Endodermal cell (in vitro differentiated cells): ENCODE data around the gene SEMA5B. TPM values are rescaled to one million over a fixed set of nuclear protein-coding genes. Genes with fewer than 3 reads are reported as not detected.

Experiments
- DNase-seq: peaks from one replicate; pipeline ENCODE4 v3.0.0-alpha.2; 2017
- H3K27ac ChIP-seq: 2 replicates; pipeline ENCODE4 v1.5.1; 2013; ENCODE audit warnings: mild to moderate bottlenecking, low read depth, low read length, moderate library complexity
- H3K27me3 ChIP-seq: 2 replicates; pipeline ENCODE4 v1.6.1; 2013; ENCODE audit warnings: mild to moderate bottlenecking, low read length, moderate library complexity; ENCODE audit not compliant: insufficient read depth, control insufficient read depth, poor library complexity, severe bottlenecking
- H3K36me3 ChIP-seq: 2 replicates; pipeline ENCODE4 v1.7.0; 2013; ENCODE audit warnings: mild to moderate bottlenecking, low read length, moderate library complexity; ENCODE audit not compliant: control insufficient read depth, insufficient read depth
- H3K4me1 ChIP-seq: one replicate; pipeline ENCODE4 v1.7.0; 2013; ENCODE audit warnings: low read length; ENCODE audit not compliant: control insufficient read depth, insufficient read depth
- H3K4me3 ChIP-seq: 2 replicates; pipeline ENCODE4 v1.5.1; 2013; ENCODE audit warnings: mild to moderate bottlenecking, low read length, moderate library complexity
- H3K9ac ChIP-seq: 2 replicates; pipeline ENCODE4 v1.6.1; 2013; ENCODE audit warnings: mild to moderate bottlenecking, low read length, moderate library complexity; ENCODE audit not compliant: poor library complexity, severe bottlenecking; ENCODE audit errors: extremely low read depth
- H3K9me3 ChIP-seq: 2 replicates; pipeline ENCODE4 v1.6.1; 2013; ENCODE audit warnings: mild to moderate bottlenecking, low read length, moderate library complexity; ENCODE audit not compliant: control insufficient read depth
- H3K27ac Mint-ChIP-seq: 2 replicates; pipeline ENCODE4 v1.8.0; 2020; ENCODE audit warnings: mixed read lengths
- H3K27me3 Mint-ChIP-seq: 2 replicates; pipeline ENCODE4 v1.8.0; 2021; ENCODE audit warnings: mild to moderate bottlenecking, mixed read lengths; ENCODE audit not compliant: insufficient read depth
- H3K36me3 Mint-ChIP-seq: 2 replicates; pipeline ENCODE4 v1.8.0; 2020; ENCODE audit warnings: low read depth, mixed read lengths
- H3K4me1 Mint-ChIP-seq: 2 replicates; pipeline ENCODE4 v1.8.0; 2020; ENCODE audit warnings: mixed read lengths
- H3K4me3 Mint-ChIP-seq: 2 replicates; pipeline ENCODE4 v1.8.0; 2020; ENCODE audit warnings: mild to moderate bottlenecking, moderate library complexity, mixed read lengths
- H3K9me3 Mint-ChIP-seq: 2 replicates; pipeline ENCODE4 v1.8.0; 2020; ENCODE audit warnings: mild to moderate bottlenecking, mixed read lengths
- WGBS, 2 experiments: methylation state at CpG; one replicate each; pipeline versions ENCODE4 v1.1.5 to v1.1.7; 2013; ENCODE audit warnings: missing lambda C conversion rate in 2 of 2, mixed read lengths in 1 of 2; ENCODE audit not compliant: insufficient coverage in 1 of 2, insufficient read length in 1 of 2; 5-methylcytosine and 5-hydroxymethylcytosine counted together
- total RNA-seq, 2 donors: library from RNA; stranded (reverse); fragmentation: NEBNext Ultra II Directional in 1 of 2; extraction: Animal tissue kit (Norgen Biotek cat#: 25700) in 1 of 2; gene quantifications; 2 replicates in 1 of 2; 3 replicates in 1 of 2; pipeline ENCODE4 v1.2.1, GENCODE V29; 2021
- TF ChIP-seq, protein P1 (sequence below): fragments of 200-600 bp; sonication (generic); conservative IDR thresholded peaks from 2 replicates; pipeline ENCODE4 v1.5.0; 2021; ENCODE audit warnings: antibody characterized with exemption, mild to moderate bottlenecking

SEMA5B gene
- total RNA-seq, 2 donors from 2014 or later, result 37.3 to 45.8 TPM

DNA sequence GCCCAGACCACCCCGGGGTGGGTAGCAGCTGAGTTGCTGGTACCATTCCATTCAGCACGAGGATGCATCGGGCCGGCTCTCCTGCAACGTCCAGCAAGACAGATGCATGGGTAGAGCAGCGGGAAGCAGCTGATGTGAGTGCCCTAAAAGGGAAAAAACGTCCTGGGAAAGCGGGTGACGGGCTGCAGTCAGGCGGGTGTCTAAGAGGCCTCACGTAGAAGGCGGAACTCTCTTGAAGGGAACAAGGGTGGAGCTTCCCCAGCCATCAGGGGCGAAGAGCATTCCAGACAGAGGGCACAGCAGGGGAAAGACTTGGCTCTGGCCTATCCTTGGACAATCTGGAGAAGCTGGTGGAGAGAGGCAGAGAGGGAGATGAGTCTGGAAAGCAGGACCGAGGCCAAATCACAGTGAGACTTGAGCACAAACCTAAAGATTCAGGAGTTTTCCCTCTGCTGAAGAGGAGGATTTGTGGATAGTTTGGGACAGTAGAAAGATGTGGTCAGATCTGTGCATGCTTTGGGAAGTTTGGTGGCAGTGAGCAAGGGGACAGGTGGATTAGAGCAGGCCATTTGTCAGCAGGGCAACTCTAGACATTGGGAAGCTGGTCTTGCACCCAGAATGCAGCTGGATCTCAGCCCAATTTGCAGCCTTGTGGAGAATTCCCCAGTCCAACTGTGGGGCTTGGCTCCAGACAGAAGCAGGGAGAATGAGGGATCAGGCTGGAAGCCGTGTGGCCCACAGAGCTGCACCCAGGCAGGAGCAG is 70.7 kb downstream of the SEMA5B start:
- no peaks in the 10 kb centered on the region for H3K9me3 Mint-ChIP-seq
- Histone ChIP-seq H3K4me1 (peaks cover 9% of the 10 kb centered on the region), H3K9ac (no peak overlapping the region), H3K27ac (no peak overlapping the region), H3K9me3 (no peaks in the 10 kb centered on the region), H3K27me3 (no peaks in the 10 kb centered on the region), H3K36me3 (no peaks in the 10 kb centered on the region), H3K4me3 (no peak overlapping the region)
- H3K27ac Mint-ChIP-seq, result no peak overlapping the region
- H3K4me1 Mint-ChIP-seq, result peaks cover 19% of the 10 kb centered on the region
- peak; percentile 57 for DNase-seq
- no peak overlapping the region for H3K4me3 Mint-ChIP-seq
- 87 to 90% methylated on average over 15 of the region's 15 CpGs for WGBS, 2 experiments
- no peaks in the 10 kb centered on the region for H3K27me3 Mint-ChIP-seq
- peaks cover 29% of the 10 kb centered on the region for H3K36me3 Mint-ChIP-seq
- TF ChIP-seq, protein P1, sequence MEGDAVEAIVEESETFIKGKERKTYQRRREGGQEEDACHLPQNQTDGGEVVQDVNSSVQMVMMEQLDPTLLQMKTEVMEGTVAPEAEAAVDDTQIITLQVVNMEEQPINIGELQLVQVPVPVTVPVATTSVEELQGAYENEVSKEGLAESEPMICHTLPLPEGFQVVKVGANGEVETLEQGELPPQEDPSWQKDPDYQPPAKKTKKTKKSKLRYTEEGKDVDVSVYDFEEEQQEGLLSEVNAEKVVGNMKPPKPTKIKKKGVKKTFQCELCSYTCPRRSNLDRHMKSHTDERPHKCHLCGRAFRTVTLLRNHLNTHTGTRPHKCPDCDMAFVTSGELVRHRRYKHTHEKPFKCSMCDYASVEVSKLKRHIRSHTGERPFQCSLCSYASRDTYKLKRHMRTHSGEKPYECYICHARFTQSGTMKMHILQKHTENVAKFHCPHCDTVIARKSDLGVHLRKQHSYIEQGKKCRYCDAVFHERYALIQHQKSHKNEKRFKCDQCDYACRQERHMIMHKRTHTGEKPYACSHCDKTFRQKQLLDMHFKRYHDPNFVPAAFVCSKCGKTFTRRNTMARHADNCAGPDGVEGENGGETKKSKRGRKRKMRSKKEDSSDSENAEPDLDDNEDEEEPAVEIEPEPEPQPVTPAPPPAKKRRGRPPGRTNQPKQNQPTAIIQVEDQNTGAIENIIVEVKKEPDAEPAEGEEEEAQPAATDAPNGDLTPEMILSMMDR, result no peak

DNA sequence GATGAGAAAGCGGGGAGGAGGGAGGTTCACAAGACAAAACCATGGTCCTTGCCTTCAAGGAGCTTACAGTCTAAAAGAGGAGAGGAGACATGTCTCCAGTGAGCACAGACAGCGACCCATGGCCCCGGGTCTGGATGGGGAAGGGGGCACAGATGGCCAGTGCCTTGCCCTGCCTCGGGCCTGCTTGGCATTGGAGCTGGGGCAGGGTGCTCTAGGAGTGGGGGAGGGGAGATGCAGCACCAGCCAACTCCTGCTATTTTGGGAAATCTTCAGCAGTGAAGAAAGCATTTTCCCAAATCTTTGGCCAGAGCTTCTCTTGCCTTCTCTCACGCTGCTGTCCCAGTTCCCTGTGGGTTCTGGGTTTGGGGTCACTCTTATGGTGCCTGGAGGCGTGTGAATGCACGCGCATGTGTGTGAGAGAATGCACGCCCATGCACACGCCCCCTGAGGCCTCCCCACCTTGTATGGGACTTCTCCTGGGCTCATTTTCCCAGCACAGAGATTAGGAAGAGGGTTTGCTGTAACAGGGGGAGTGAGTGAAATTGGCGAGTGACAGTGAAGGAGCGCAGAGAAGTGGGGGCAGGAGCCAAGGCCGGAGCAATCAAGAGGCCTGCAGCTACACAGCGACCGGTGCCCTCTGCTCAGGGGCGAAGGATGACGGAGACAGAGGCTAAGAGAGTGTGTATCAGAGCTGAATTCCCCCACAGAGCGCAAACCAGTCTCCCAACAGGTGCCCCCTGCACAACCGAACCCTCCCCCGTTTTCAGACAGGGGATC is 71.5 kb downstream of the SEMA5B start:
- H3K36me3 ChIP-seq, result no peaks in the 10 kb centered on the region
- peaks cover 2% of the 10 kb centered on the region for H3K9me3 ChIP-seq
- Mint-ChIP-seq H3K4me3 (no peak overlapping the region), H3K36me3 (peaks cover 27% of the 10 kb centered on the region), H3K27ac (no peak overlapping the region), H3K27me3 (no peaks in the 10 kb centered on the region), H3K4me1 (peaks cover 19% of the 10 kb centered on the region), H3K9me3 (peaks cover 3% of the 10 kb centered on the region)
- no peak overlapping the region for H3K4me3 ChIP-seq
- no peaks in the 10 kb centered on the region for H3K27me3 ChIP-seq
- TF ChIP-seq, protein P1, result no peak
- H3K27ac ChIP-seq, result no peak overlapping the region
- H3K4me1 ChIP-seq, result peaks cover 9% of the 10 kb centered on the region
- no peak overlapping the region for H3K9ac ChIP-seq
- no peak for DNase-seq
- 90 to 94% methylated on average over 16 to 20 of the region's 20 CpGs for WGBS, 2 experiments

DNA sequence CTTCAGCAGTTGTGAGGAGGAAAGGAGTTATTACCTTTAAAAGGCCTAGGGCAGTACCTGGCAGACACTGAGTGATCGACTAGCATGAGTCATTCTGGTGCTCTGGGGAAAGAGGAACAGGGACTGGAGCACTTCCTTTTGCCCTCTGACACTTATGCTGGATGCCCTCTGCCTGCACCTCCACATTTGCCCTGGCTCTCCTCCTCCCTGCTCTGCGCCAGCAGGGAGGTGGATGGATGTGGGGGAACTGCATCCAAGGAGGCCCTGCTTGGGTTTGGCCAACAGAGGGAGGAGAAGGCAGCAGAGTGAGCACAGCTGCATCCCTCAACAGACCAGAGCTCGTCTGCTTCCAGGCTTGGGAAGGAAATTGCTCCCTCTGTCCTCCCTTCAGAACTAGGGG is 75.0 kb downstream of the SEMA5B start:
- Histone ChIP-seq H3K4me3 (no peak overlapping the region), H3K36me3 (no peaks in the 10 kb centered on the region), H3K9me3 (peaks cover 7% of the 10 kb centered on the region), H3K4me1 (peaks cover 6% of the 10 kb centered on the region), H3K9ac (no peak overlapping the region), H3K27me3 (no peaks in the 10 kb centered on the region), H3K27ac (no peak overlapping the region)
- peaks cover 16% of the 10 kb centered on the region for H3K4me1 Mint-ChIP-seq
- no peak overlapping the region for H3K27ac Mint-ChIP-seq
- DNase-seq, result peak; percentile 71
- H3K27me3 Mint-ChIP-seq, result peaks cover 3% of the 10 kb centered on the region
- TF ChIP-seq, protein P1, result peak; percentile 64
- no peak overlapping the region for H3K4me3 Mint-ChIP-seq
- WGBS, 2 experiments, result 71 to 92% methylated on average over 2 to 3 of the region's 3 CpGs
- H3K9me3 Mint-ChIP-seq, result peaks cover 8% of the 10 kb centered on the region
- H3K36me3 Mint-ChIP-seq, result peaks cover 25% of the 10 kb centered on the region
